ES-I3 (cell line): ENCODE results near the gene HDGFL2.

Experiments used
- H3K36me3 ChIP-seq: 2 replicates; pipeline ENCODE4 v1.6.1; 2013; ENCODE audit warnings: mild to moderate bottlenecking, low read length, control low read depth, moderate library complexity; ENCODE audit not compliant: insufficient read depth
- H3K4me1 ChIP-seq: 2 replicates; pipeline ENCODE4 v1.6.1; 2013; ENCODE audit warnings: mild to moderate bottlenecking, control low read depth, low read length; ENCODE audit not compliant: insufficient read depth
- H3K9ac ChIP-seq: 2 replicates; pipeline ENCODE4 v1.6.1; 2013; ENCODE audit warnings: low read depth, mild to moderate bottlenecking, low read length, moderate library complexity
- H3K9me3 ChIP-seq: 2 replicates; pipeline ENCODE4 v1.6.1; 2013; ENCODE audit warnings: mild to moderate bottlenecking, low read length, moderate library complexity; ENCODE audit not compliant: control insufficient read depth, insufficient read depth

HDGFL2 gene

DNA sequence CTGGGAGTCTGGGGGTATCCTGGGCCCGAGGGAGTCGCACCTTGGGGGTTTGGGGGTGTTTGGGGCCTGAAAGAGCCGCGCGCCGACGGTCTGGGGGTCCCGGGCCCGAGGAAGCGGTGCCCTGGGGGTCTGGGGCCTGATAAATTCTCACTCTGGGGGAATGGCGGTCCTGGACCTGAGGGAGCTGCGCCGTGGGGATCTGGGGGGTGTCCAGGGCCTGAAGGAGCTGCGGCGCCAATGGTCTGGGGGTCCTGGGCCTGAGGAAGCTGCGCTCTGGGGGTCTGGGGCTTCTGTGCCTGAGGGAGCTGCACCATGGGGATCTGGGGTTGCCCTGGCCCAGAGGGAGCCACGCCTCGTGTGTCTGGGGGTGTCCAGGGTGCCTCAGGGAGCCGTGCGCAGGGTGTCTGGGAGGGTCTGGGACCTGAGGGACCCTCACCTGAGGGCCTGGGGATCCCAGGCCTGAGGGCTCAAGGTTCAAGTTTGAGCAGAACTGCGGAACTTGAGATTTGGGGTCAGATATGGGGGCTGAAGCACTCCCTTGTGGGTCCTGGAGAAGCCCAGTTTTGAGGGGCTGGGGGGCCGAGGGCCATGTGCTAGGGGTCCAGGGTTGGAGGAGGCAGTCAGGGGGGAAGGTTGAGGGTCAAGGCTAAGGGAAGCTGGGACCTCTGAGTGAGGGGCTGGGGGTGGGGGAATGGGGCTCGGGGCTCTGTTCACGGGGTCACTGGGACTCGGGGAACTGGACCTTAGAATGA, 1.1 kb downstream of the HDGFL2 start:
- Histone ChIP-seq H3K36me3 (peaks cover 15% of the 10 kb centered on the region), H3K9ac (peak overlapping the region; percentile 79), H3K4me1 (no peaks in the 10 kb centered on the region), H3K9me3 (no peaks in the 10 kb centered on the region)

- Histone ChIP-seq H3K36me3 (peaks cover 15% of the 10 kb centered on the region), H3K4me1 (no peaks in the 10 kb centered on the region), H3K9me3 (no peaks in the 10 kb centered on the region), H3K9ac (peak overlapping the region; percentile 59)
Observed at GRCh38 chr19:4473763-4474513, 1.8 kb downstream of the HDGFL2 start.

DNA sequence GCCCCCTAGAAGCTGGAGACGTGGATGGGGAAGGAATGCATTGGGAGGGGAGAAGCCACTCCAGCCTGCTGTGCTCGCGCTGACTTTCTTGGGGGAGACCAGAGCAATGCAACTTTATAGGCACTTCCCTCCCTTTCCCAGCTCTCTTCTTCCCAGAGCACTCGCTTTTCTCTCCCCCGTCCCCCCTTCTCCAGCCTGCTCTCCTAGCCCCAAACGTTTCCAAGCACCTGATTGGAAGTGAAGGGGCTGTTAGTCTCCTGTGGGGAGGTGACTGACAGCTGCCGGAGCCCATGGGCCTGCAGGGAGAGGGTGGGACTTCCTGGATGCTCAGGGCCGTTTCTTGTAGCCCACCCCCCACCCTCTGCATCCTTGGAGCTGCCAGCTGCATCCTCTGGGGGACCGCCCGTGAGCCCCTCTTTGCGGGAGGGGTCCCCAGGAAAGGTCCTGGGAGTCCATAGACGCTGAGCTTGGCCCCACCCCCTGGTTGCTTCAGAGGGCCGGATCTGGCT, 2.5 kb downstream of the HDGFL2 start:
- peak overlapping the region; percentile 59 for H3K9ac ChIP-seq
- no peaks in the 10 kb centered on the region for H3K9me3 ChIP-seq
- no peaks in the 10 kb centered on the region for H3K4me1 ChIP-seq
- peaks cover 15% of the 10 kb centered on the region for H3K36me3 ChIP-seq

DNA sequence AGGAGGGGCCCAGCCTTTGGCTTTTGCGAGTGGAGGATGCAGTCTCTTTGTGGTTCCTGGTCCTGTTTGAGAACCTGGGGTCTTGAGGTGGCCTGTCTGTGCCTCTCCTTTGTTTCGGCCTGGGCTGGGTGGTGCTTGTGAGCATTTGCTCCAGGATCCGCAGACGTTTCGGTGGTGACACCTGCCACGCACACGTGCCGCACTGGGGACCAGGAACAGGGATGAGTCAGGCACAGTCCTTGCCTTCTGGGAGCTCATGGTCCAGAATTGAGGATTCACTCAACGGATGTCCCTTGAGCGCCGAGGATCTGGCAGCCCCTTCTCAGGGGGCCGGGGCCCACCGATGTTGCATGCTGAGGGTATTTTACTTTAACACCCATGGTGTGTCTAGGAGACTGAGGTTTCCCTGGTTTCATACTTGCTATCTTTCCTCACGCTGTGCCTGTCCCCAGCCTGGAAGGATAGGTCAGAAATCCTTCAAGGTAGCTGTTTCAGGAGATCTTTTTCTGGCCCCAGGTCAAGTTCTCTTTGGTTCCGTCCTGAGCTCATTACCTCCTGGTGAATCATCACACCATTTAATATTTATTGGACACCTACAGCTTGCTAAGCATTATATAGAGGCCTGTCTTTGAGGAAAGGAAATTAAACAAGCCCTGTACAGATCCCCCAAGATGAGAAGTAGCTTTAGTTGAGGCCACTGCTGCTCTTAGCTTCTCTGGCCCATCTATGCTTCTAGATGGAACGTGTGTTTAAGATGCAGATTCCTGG, 5.1 kb downstream of the HDGFL2 start:
- Histone ChIP-seq H3K9me3 (no peaks in the 10 kb centered on the region), H3K36me3 (peaks cover 16% of the 10 kb centered on the region), H3K4me1 (no peaks in the 10 kb centered on the region), H3K9ac (no peak overlapping the region)

GRCh38 chr19:4482721-4483364, 10.7 kb downstream of the HDGFL2 start:
- no peaks in the 10 kb centered on the region for H3K4me1 ChIP-seq
- peaks cover 11% of the 10 kb centered on the region; the same call in 1 of the 2 replicates for H3K36me3 ChIP-seq
- H3K9ac ChIP-seq = no peak overlapping the region
- no peaks in the 10 kb centered on the region for H3K9me3 ChIP-seq

GRCh38 chr19:4483385-4483784, 11.3 kb downstream of the HDGFL2 start:
- Histone ChIP-seq H3K4me1 (no peaks in the 10 kb centered on the region), H3K9ac (no peak overlapping the region), H3K9me3 (no peaks in the 10 kb centered on the region), H3K36me3 (peaks cover 11% of the 10 kb centered on the region; the same call in 1 of the 2 replicates)

- H3K9ac ChIP-seq = no peak overlapping the region
- peaks cover 13% of the 10 kb centered on the region; the same call in 1 of the 2 replicates for H3K36me3 ChIP-seq
- no peaks in the 10 kb centered on the region for H3K9me3 ChIP-seq
- no peaks in the 10 kb centered on the region for H3K4me1 ChIP-seq
Observed at GRCh38 chr19:4487572-4487971, 15.5 kb downstream of the HDGFL2 start.

GRCh38 chr19:4488496-4488895, 16.4 kb downstream of the HDGFL2 start:
- Histone ChIP-seq H3K9ac (no peak overlapping the region), H3K9me3 (no peaks in the 10 kb centered on the region), H3K4me1 (no peaks in the 10 kb centered on the region), H3K36me3 (peaks cover 21% of the 10 kb centered on the region; the same call in 1 of the 2 replicates)

- H3K36me3 ChIP-seq = peaks cover 18% of the 10 kb centered on the region
- no peaks in the 10 kb centered on the region for H3K9me3 ChIP-seq
- no peak overlapping the region for H3K9ac ChIP-seq
- no peaks in the 10 kb centered on the region for H3K4me1 ChIP-seq
Observed at GRCh38 chr19:4491446-4491845, 19.3 kb downstream of the HDGFL2 start.

DNA sequence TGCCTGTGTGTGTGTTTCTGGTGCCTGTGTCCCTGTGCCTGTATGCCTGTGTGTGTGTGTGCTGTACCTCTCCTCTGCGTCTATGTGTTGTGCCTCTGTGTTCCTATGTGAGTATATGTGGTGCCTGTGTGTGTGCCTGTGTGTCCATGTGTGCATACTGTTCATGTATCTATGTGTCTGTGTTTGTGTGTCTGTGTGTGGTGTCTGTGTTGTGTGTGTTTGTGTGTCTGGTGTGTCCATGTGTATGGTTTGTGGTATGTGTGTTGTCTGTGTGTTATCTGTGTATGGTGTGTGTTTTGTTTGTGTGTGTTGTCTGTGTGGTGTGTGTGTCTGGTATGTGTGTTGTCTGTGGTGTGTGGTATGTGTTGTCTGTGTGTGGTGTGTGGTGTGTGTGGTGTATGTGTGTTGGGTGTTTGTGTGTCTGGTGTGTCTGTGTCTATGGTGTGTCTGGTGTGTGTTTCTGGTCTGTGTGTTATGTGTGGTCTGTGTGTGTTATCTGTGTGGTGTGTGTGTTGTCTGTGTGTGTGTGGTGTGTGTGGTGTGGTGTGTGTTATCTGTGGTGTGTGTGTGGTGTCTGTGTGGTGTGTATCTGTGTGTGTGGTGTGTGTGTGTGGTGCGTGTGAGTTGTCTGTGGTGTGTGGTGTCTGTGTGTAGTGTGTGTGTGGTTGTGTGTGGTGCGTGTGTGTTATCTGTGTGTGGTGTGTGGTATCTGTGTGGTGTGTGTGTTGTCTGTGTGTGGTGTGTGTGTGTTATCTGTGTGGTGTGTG, 20.4 kb downstream of the HDGFL2 start:
- Histone ChIP-seq H3K9ac (no peak overlapping the region), H3K36me3 (peaks cover 18% of the 10 kb centered on the region), H3K4me1 (no peaks in the 10 kb centered on the region), H3K9me3 (no peaks in the 10 kb centered on the region)

DNA sequence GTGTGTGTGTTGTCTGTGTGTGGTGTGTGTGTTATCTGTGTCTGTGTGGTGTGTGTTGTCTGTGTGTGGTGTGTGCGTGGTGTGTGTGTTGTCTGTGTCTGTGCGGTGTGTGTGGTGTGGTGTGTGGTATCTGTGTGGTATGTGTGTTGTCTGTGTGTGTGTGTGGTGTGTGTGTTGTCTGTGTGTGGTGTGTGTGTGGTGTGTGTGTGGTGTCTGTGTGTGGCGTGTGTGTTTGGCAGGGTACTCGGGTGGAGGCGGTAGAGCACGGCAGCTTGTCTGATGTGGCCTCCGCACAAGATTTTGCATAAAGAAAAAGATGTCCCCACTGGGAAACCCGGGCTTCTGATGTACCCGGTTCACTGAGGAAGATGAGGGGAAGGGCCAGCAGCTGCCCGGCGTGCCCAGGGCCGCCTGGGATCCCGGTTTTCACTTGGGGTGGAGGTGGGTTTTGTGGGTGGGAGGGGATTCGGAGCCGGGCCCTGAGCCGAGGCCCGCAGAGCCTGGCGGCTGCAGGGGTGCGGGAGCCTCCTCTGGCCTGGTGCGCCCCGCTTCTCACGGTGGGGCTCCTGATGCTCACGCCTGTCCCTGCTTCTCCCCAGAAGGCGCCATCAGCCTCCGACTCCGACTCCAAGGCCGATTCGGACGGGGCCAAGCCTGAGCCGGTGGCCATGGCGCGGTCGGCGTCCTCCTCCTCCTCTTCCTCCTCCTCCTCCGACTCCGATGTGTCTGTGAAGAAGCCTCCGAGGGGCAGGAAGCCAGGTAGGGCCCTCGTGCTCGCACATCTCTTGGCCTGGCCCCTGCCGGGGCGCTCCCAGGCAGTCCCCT, 21.2 kb downstream of the HDGFL2 start:
- Histone ChIP-seq H3K4me1 (no peaks in the 10 kb centered on the region), H3K9ac (no peak overlapping the region), H3K36me3 (peaks cover 20% of the 10 kb centered on the region), H3K9me3 (no peaks in the 10 kb centered on the region)

DNA sequence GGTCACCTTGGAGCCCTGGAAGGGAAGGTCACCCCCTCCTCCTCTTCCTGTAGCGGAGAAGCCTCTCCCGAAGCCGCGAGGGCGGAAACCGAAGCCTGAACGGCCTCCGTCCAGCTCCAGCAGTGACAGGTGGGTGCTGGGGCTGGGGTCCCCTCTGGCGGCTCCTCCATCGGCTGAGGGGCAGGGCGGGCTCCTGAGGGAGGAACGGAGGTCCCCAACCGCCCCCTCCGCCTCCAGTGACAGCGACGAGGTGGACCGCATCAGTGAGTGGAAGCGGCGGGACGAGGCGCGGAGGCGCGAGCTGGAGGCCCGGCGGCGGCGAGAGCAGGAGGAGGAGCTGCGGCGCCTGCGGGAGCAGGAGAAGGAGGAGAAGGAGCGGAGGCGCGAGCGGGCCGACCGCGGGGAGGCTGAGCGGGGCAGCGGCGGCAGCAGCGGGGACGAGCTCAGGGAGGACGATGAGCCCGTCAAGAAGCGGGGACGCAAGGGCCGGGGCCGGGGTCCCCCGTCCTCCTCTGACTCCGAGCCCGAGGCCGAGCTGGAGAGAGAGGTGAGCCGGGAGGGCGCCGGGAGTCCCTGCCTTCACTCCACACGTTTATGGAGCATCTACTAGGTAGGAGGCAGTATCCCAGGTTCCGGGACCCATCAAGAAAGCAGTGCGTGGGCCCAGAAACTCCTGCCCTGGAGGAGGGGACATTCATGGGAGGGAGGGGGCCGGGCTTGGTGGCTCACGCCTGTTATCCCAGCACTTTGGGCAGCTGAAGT, 22.0 kb downstream of the HDGFL2 start:
- Histone ChIP-seq H3K4me1 (no peaks in the 10 kb centered on the region), H3K9me3 (no peaks in the 10 kb centered on the region), H3K9ac (no peak overlapping the region), H3K36me3 (peaks cover 20% of the 10 kb centered on the region)
